SK-N-SH (cell line): ENCODE data around the gene LHX5. TPM values are rescaled to one million over a fixed set of nuclear protein-coding genes. Genes with fewer than 3 reads are reported as not detected.

Source experiments
- CTCF ChIA-PET: fragments of 300-600, 350-600 bp; formaldehyde crosslinking; extraction: SDS; loops from one replicate; lab custom pipeline; 2021; lab: Yijun Ruan, JAX
- POLR2A ChIA-PET: fragments of 350-600 bp; sonication (Branson Sonifier 250); formaldehyde crosslinking; extraction: SDS; loops from one replicate; lab custom pipeline; 2020; ENCODE audit warnings: antibody characterized with exemption, inconsistent platforms; lab: Yijun Ruan, JAX
- DNase-seq: peaks from one replicate; pipeline ENCODE4 v3.0.0; 2012
- H2AFZ ChIP-seq: fragments of 200-600 bp; sonication (generic); 2 replicates; pipeline ENCODE4 v1.8.1; 2016; ENCODE audit warnings: antibody characterized with exemption, mild to moderate bottlenecking, low read depth
- H3F3A ChIP-seq: fragments of 200-600 bp; sonication (generic); replicated peaks from 2 replicates; pipeline ENCODE3; 2016; ENCODE audit warnings: antibody characterized with exemption, mild to moderate bottlenecking; ENCODE audit not compliant: insufficient read depth
- H3K27ac ChIP-seq, 2 experiments: fragments of 200-500 bp in 1 of 2; fragments of 200-600 bp in 1 of 2; sonication (Bioruptor generic) in 1 of 2; sonication (generic), shearing (Covaris generic) in 1 of 2; 2 replicates each; pipeline versions ENCODE4 v1.5.1 to v1.6.1; 2014 to 2016; ENCODE audit warnings: low read depth in 2 of 2, inconsistent platforms in 1 of 2, low read length in 1 of 2, mild to moderate bottlenecking in 1 of 2, mixed read lengths in 1 of 2
- H3K27me3 ChIP-seq: fragments of 200-600 bp; sonication (generic), shearing (Covaris generic); 2 replicates; pipeline ENCODE4 v1.6.1; 2016; ENCODE audit warnings: mixed run types; ENCODE audit not compliant: insufficient read depth
- H3K36me3 ChIP-seq, 2 experiments: fragments of 200-500 bp in 1 of 2; fragments of 200-600 bp in 1 of 2; sonication (Bioruptor generic) in 1 of 2; sonication (generic) in 1 of 2; replicated peaks in 1 of 2; 2 replicates each; pipeline versions ENCODE3 to v1.5.1; 2014 to 2016; ENCODE audit warnings: low read length in 1 of 2, mild to moderate bottlenecking in 1 of 2; ENCODE audit not compliant: insufficient read depth in 2 of 2, control insufficient read depth in 1 of 2
- H3K4me1 ChIP-seq, 2 experiments: fragments of 200-500 bp in 1 of 2; fragments of 200-600 bp in 1 of 2; sonication (Bioruptor generic) in 1 of 2; sonication (generic), shearing (Covaris generic) in 1 of 2; 2 replicates each; pipeline versions ENCODE4 v1.5.1 to v1.6.1; 2014 to 2016; ENCODE audit warnings: low read depth in 1 of 2, low read length in 1 of 2, mixed run types in 1 of 2; ENCODE audit not compliant: insufficient read depth in 2 of 2, control insufficient read depth in 1 of 2
- H3K4me2 ChIP-seq: fragments of 200-600 bp; sonication (generic), shearing (Covaris generic); 2 replicates; pipeline ENCODE4 v1.6.1; 2017; ENCODE audit warnings: mixed run types
- H3K4me3 ChIP-seq, 2 experiments: fragments of 200-500 bp in 1 of 2; fragments of 200-600 bp in 1 of 2; sonication (Bioruptor generic) in 1 of 2; sonication (generic), shearing (Covaris generic) in 1 of 2; 2 replicates each; pipeline versions ENCODE4 v1.5.1 to v1.8.1; 2014 to 2016; ENCODE audit warnings: low read depth in 2 of 2, inconsistent platforms in 1 of 2, low read length in 1 of 2, mild to moderate bottlenecking in 1 of 2, mixed read lengths in 1 of 2, moderate library complexity in 1 of 2
- H3K79me2 ChIP-seq: fragments of 200-600 bp; sonication (generic); 2 replicates; pipeline ENCODE4 v1.8.1; 2017; ENCODE audit warnings: mild to moderate bottlenecking; ENCODE audit not compliant: insufficient read depth
- H3K9ac ChIP-seq: fragments of 200-600 bp; sonication (generic); 2 replicates; pipeline ENCODE4 v1.6.1; 2017; ENCODE audit warnings: mixed run types
- H3K9me2 ChIP-seq: fragments of 200-600 bp; sonication (generic); 2 replicates; pipeline ENCODE4 v1.6.1; 2017; ENCODE audit warnings: mixed run types
- H3K9me3 ChIP-seq: fragments of 200-600 bp; sonication (generic); 2 replicates; pipeline ENCODE4 v1.6.1; 2017; ENCODE audit warnings: mixed run types, mild to moderate bottlenecking, moderate library complexity
- H4K20me1 ChIP-seq: fragments of 200-600 bp; sonication (generic); 2 replicates; pipeline ENCODE4 v1.6.1; 2017; ENCODE audit warnings: mild to moderate bottlenecking, mixed run types; ENCODE audit not compliant: insufficient read depth
- GATA2 ChIP-seq: sonication (generic); formaldehyde crosslinking; IDR thresholded peaks from 2 replicates; pipeline ENCODE4 v1.5.0; 2020; ENCODE audit warnings: mild to moderate bottlenecking, missing genetic modification reagents
- JUND ChIP-seq: IDR thresholded peaks from 2 replicates; pipeline ENCODE4 v1.4.0; 2012
- NFIC ChIP-seq: IDR thresholded peaks from 2 replicates; pipeline ENCODE4 v1.4.0; 2012; ENCODE audit warnings: borderline replicate concordance
- NRF1 ChIP-seq: IDR thresholded peaks from 2 replicates; pipeline ENCODE4 v1.6.1; 2012; ENCODE audit warnings: low read depth, mild to moderate bottlenecking, low read length
- RCOR1 ChIP-seq: fragments of 150-350 bp; IDR thresholded peaks from 2 replicates; pipeline ENCODE4 v1.6.1; 2017; ENCODE audit warnings: antibody characterized with exemption, low read length
- REST ChIP-seq: IDR thresholded peaks from 2 replicates; pipeline ENCODE4 v1.6.1; 2012; ENCODE audit warnings: mild to moderate bottlenecking, low read depth, low read length, moderate library complexity
- RFX5 ChIP-seq: IDR thresholded peaks from 2 replicates; pipeline ENCODE4 v1.6.1; 2012; ENCODE audit warnings: mild to moderate bottlenecking, improper control_type of control experiment, low read length
- SMC3 ChIP-seq: IDR thresholded peaks from 2 replicates; pipeline ENCODE4 v1.6.1; 2012; ENCODE audit warnings: low read depth, low read length, improper control_type of control experiment
- TEAD4 ChIP-seq: IDR thresholded peaks from 2 replicates; pipeline ENCODE4 v1.4.0; 2012; ENCODE audit warnings: mild to moderate bottlenecking, borderline replicate concordance; ENCODE audit not compliant: insufficient read depth
- ZBTB33 ChIP-seq: IDR thresholded peaks from 2 replicates; pipeline ENCODE4 v1.4.0; 2012; ENCODE audit warnings: low read depth, borderline replicate concordance
- WGBS: methylation state at CpG from one replicate; pipeline ENCODE4 v1.1.6; 2017; ENCODE audit warnings: low lambda C conversion rate; 5-methylcytosine and 5-hydroxymethylcytosine counted together
- polyA plus RNA-seq, 3 experiments: library from polyadenylated mRNA; depleted of rRNA; stranded (reverse); fragments of >200 nt; gene quantifications; 2 replicates each; pipeline ENCODE4 v1.2.3, GENCODE V29; 2012
- TF ChIP-seq, protein P1 (sequence below): fragments of 200-600 bp; sonication (generic); IDR thresholded peaks from 2 replicates; pipeline ENCODE4 v1.6.1; 2017; ENCODE audit warnings: antibody characterized with exemption, mild to moderate bottlenecking, moderate library complexity

LHX5 gene
- polyA plus RNA-seq, 1 of the 3 experiments (the other 2 are of a cell fraction) = not detected

DNA sequence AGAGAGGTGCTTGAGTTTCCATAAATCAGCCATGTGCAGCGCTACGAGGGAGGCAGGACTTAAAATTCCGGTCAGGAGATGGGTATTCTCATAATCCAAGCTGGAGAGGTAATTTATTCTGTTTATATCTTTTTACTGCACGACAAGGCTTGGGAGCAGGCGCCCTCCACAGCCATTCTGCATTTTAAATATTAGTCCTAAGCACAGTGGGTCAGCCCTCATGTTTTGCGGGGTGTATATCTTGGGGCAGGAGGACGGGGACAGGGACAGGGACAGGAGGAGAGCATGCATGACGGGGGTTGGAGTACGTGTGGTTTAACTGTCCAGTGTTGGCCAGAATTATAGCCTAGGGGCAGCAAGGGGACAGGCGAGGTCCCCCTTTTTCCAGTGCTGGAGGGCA lies 14.5 kb downstream of the LHX5 start:
- H3K9ac ChIP-seq = no peak overlapping the region
- POLR2A ChIA-PET = no interaction called here
- H3K4me3 ChIP-seq = no peak overlapping the region
- H3F3A ChIP-seq = no peaks in the 10 kb centered on the region
- TF ChIP-seq, protein P1, sequence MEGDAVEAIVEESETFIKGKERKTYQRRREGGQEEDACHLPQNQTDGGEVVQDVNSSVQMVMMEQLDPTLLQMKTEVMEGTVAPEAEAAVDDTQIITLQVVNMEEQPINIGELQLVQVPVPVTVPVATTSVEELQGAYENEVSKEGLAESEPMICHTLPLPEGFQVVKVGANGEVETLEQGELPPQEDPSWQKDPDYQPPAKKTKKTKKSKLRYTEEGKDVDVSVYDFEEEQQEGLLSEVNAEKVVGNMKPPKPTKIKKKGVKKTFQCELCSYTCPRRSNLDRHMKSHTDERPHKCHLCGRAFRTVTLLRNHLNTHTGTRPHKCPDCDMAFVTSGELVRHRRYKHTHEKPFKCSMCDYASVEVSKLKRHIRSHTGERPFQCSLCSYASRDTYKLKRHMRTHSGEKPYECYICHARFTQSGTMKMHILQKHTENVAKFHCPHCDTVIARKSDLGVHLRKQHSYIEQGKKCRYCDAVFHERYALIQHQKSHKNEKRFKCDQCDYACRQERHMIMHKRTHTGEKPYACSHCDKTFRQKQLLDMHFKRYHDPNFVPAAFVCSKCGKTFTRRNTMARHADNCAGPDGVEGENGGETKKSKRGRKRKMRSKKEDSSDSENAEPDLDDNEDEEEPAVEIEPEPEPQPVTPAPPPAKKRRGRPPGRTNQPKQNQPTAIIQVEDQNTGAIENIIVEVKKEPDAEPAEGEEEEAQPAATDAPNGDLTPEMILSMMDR = no peak
- TF ChIP-seq RCOR1 (no peak), JUND (no peak), ZBTB33 (no peak), NRF1 (no peak), TEAD4 (no peak), RFX5 (no peak), NFIC (no peak), REST (no peak)
- no peak for DNase-seq
- H3K4me1 ChIP-seq = no peaks in the 10 kb centered on the region; a peak in 1 of 4 replicates
- H4K20me1 ChIP-seq = no peaks in the 10 kb centered on the region
- H3K9me3 ChIP-seq = no peaks in the 10 kb centered on the region
- no peaks in the 10 kb centered on the region for H3K79me2 ChIP-seq
- H3K27me3 ChIP-seq = peaks cover 28% of the 10 kb centered on the region; the same call in 1 of the 2 replicates
- no peaks in the 10 kb centered on the region for H3K9me2 ChIP-seq
- CTCF ChIA-PET = interaction anchor here (1.7 to 5.4 kb wide), 4 partner anchors 15 to 456 kb away, joined by 5 to 22 read pairs (median 8); no protein-coding TSS in a partner anchor
- no peaks in the 10 kb centered on the region for H3K36me3 ChIP-seq
- H2AFZ ChIP-seq = no peak overlapping the region
- H3K27ac ChIP-seq = no peak overlapping the region
- H3K4me2 ChIP-seq = no peak overlapping the region
- 9% methylated on average over 10 of the region's 10 CpGs for WGBS

- H3K4me2 ChIP-seq = no peak overlapping the region
- H3K4me3 ChIP-seq = no peak overlapping the region
- H2AFZ ChIP-seq = no peak overlapping the region
- H3K9me3 ChIP-seq = no peaks in the 10 kb centered on the region
- no peaks in the 10 kb centered on the region for H3K9me2 ChIP-seq
- CTCF ChIA-PET = interaction anchor here (1.7 to 5.4 kb wide), 4 partner anchors 15 to 456 kb away, joined by 5 to 22 read pairs (median 8); no protein-coding TSS in a partner anchor
- H3K27me3 ChIP-seq = peaks cover 28% of the 10 kb centered on the region; the same call in 1 of the 2 replicates
- H3K27ac ChIP-seq = no peak overlapping the region
- WGBS = 57% methylated on average over 4 of the region's 4 CpGs
- POLR2A ChIA-PET = no interaction called here
- DNase-seq = no peak
- H3K9ac ChIP-seq = no peak overlapping the region
- TF ChIP-seq JUND = no peak
- no peak for TF ChIP-seq SMC3
- TF ChIP-seq GATA2 (CRISPR knock-in tag) = no peak
- no peak for TF ChIP-seq RFX5
- TF ChIP-seq, all 33 proteins: peak for 0
- no peaks in the 10 kb centered on the region for H4K20me1 ChIP-seq
- no peaks in the 10 kb centered on the region for H3K79me2 ChIP-seq
- H3K36me3 ChIP-seq = no peaks in the 10 kb centered on the region
- H3K4me1 ChIP-seq = no peaks in the 10 kb centered on the region; a peak in 1 of 4 replicates
- no peaks in the 10 kb centered on the region for H3F3A ChIP-seq
These were observed 14.9 kb downstream of the LHX5 start for GRCh38 chr12:113456761-113457160.
